ENCODE measurements around the gene PPEF1. TPM values are rescaled to one million over a fixed set of nuclear protein-coding genes. Genes with fewer than 3 reads are reported as not detected.

PPEF1 gene
- total and polyA plus RNA-seq, 2 of the 8 experiments (the other 6 are each of a cell fraction or from before 2014, with no cell fraction given), result 0.08 to 0.30 TPM

- Histone ChIP-seq H4K8ac (ENCODE audit: extremely low read depth, insufficient read depth, low read length) (no peak overlapping the region), H3K9me3 (ENCODE audit: insufficient read depth in 2 of 2, low read depth in 1 of 2, low read length in 1 of 2) (no peaks in the 10 kb centered on the region), H2BK120ac (replicated peaks; ENCODE audit: low read depth, low read length) (no peak overlapping the region), H3K56ac (replicated peaks; ENCODE audit: insufficient read length, low read depth, low read length) (no peak overlapping the region), H2BK12ac (ENCODE audit: low read depth, low read length) (no peak overlapping the region), H2BK20ac (ENCODE audit: low read length) (no peak overlapping the region), H2BK5ac (ENCODE audit: low read depth, low read length) (no peak overlapping the region), H3K4me2 (ENCODE audit: insufficient read depth in 1 of 2, low read depth in 2 of 2, low read length in 2 of 2) (no peak overlapping the region), H3K9ac (replicated peaks in 1 of 4; ENCODE audit: extremely low read depth in 1 of 4, low read depth in 3 of 4, low read length in 3 of 4) (no peak overlapping the region), H3K27me3 (replicated peaks in 1 of 4; ENCODE audit: control insufficient read depth in 3 of 4, extremely low read depth in 1 of 4, insufficient read depth in 3 of 4, low read length in 3 of 4) (no peaks in the 10 kb centered on the region), H3K4me3 (ENCODE audit: extremely low read depth in 1 of 4, insufficient read depth in 2 of 4, low read depth in 3 of 4, low read length in 4 of 4) (no peak overlapping the region), H3K27ac (ENCODE audit: low read depth, low read length) (no peak overlapping the region), H2AK5ac (ENCODE audit: low read depth, low read length) (no peak overlapping the region), H3K79me2 (ENCODE audit: control insufficient read depth in 1 of 2, insufficient read depth in 2 of 2, low read length in 2 of 2) (no peaks in the 10 kb centered on the region), H2AFZ (ENCODE audit: low read length) (no peak overlapping the region), H4K5ac (ENCODE audit: insufficient read length, low read depth, low read length) (no peak overlapping the region), H3K23me2 (ENCODE audit: low read depth, low read length) (no peaks in the 10 kb centered on the region), H3K36me3 (ENCODE audit: control insufficient read depth in 2 of 4, insufficient read depth in 4 of 4, low read length in 3 of 4) (no peaks in the 10 kb centered on the region), H3K4ac (replicated peaks; ENCODE audit: insufficient read length, low read depth, low read length) (no peak overlapping the region), H3K14ac (ENCODE audit: insufficient read length) (no peak overlapping the region), H3K4me1 (replicated peaks in 1 of 4; ENCODE audit: control insufficient read depth in 3 of 4, insufficient read depth in 4 of 4, low read length in 3 of 4) (no peaks in the 10 kb centered on the region; a peak in 1 of 7 replicates), H4K20me1 (replicated peaks in 1 of 2; ENCODE audit: control insufficient read depth in 1 of 2, insufficient read depth in 2 of 2, low read length in 2 of 2) (no peaks in the 10 kb centered on the region), H3K18ac (ENCODE audit: extremely low read depth, low read length) (no peak overlapping the region), H3K23ac (ENCODE audit: insufficient read length) (no peak overlapping the region), H3K79me1 (ENCODE audit: low read depth, low read length) (no peaks in the 10 kb centered on the region), H2BK15ac (ENCODE audit: low read length) (no peak overlapping the region), H4K91ac (replicated peaks; ENCODE audit: insufficient read length, low read length) (no peak overlapping the region)
- no peak for DNase-seq (ENCODE audit: low read depth in 1 of 2, low spot score in 2 of 2)
- 86% methylated on average over 1 of the region's 7 CpGs; no CpG with 5 or more reads in 1 of the 2 experiments for WGBS, 2 experiments (ENCODE audit: extremely low coverage in 1 of 2, insufficient coverage in 1 of 2, insufficient read length in 1 of 2, insufficient replicate concordance in 2 of 2, low coverage in 1 of 2, low lambda C conversion rate in 2 of 2, missing lambda C conversion rate in 1 of 2)
- POLR2A ChIA-PET (ENCODE audit: partially characterized antibody), result no interaction called here
- no peak for TF ChIP-seq HDAC2 (IDR thresholded peaks at IDR 0.05; ENCODE audit: borderline replicate concordance in 1 of 2, low read depth in 2 of 2, low read length in 2 of 2)
- CTCF ChIA-PET (ENCODE audit: partially characterized antibody), result interaction anchor here (1.2 to 1.5 kb wide), 2 partner anchors 9 to 21 kb away, joined by 3 to 4 read pairs; no protein-coding TSS in a partner anchor
- no peak for FAIRE-seq
Measured at GRCh38 chrX:18877469-18877868, 170.0 kb downstream of the PPEF1 start.

Other genes starting within 250 kb of the PPEF1 start
- 0.15 TPM in 1 of 2 replicates, not detected in the other for gene RS1, start 35.5 kb upstream of the PPEF1 start, total RNA-seq (2021; fragmentation: NEBNext Ultra II Directional; extraction: Animal tissue kit (Norgen Biotek cat#: 25700))
- gene RS1, start 35.5 kb upstream of the PPEF1 start, polyA plus RNA-seq (2011; rRNA removed), result 0.02 and 0.03 TPM in 2 replicates

Measured in H1 (cell line).